ENCODE data around the gene LRBA.

Gene LRBA

DNA sequence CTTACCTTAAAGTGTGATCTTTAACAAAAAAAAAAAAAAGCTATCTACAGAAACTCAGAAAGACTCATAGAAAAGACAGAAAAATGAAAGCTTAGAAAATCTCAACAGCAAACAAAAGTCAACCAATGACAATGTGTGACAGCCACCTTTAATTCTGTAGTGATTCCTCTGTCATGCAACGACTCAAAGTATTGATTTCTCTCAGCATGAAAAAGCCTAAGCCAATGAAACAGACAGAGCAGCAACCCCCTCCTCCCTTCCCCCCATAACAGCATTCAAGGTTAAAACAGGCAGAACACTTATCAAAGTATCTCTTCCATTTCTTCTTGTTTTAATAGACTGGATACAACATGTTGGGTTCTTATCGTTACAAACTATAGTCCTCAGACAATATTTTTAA lies 320.6 kb downstream of the LRBA start:
- TF ChIP-seq, protein P1, sequence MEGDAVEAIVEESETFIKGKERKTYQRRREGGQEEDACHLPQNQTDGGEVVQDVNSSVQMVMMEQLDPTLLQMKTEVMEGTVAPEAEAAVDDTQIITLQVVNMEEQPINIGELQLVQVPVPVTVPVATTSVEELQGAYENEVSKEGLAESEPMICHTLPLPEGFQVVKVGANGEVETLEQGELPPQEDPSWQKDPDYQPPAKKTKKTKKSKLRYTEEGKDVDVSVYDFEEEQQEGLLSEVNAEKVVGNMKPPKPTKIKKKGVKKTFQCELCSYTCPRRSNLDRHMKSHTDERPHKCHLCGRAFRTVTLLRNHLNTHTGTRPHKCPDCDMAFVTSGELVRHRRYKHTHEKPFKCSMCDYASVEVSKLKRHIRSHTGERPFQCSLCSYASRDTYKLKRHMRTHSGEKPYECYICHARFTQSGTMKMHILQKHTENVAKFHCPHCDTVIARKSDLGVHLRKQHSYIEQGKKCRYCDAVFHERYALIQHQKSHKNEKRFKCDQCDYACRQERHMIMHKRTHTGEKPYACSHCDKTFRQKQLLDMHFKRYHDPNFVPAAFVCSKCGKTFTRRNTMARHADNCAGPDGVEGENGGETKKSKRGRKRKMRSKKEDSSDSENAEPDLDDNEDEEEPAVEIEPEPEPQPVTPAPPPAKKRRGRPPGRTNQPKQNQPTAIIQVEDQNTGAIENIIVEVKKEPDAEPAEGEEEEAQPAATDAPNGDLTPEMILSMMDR (IDR thresholded peaks at IDR 0.05; ENCODE audit: low read length, missing control alignments), result no peak
- no peak for DNase-seq (ENCODE audit: low read depth)
- H3K4me3 ChIP-seq (replicated peaks; ENCODE audit: low read depth, low read length), result no peak overlapping the region

DNA sequence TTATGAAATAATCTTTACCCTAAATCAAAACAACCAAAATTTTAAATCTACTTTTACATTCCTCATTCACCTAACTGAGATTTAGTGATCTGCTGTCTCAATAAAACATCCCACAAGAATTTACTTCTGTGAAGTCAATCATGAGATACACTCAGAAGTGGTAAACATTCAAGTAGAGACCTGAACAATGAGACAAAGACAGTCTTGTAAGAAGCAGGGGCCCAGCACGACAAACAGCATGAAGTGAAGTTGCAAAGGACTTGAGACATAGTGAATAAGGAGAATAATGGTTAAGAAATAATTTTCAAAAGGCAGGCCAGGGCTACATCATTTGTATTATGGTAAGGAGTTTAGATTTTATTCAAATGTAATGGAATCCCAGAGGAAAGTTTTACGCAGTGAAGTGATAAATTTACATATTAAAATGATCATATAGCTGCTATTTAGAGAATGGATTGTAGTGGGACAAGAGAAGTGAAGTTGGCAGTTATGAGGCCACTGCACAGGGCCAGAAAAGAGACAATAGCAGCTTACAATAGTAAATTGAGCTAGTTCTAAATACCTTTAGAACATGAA lies 331.2 kb downstream of the LRBA start:
- DNase-seq (ENCODE audit: low read depth), result no peak
- TF ChIP-seq, protein P1 (IDR thresholded peaks at IDR 0.05; ENCODE audit: low read length, missing control alignments), result no peak
- no peak overlapping the region for H3K4me3 ChIP-seq (replicated peaks; ENCODE audit: low read depth, low read length)

DNA sequence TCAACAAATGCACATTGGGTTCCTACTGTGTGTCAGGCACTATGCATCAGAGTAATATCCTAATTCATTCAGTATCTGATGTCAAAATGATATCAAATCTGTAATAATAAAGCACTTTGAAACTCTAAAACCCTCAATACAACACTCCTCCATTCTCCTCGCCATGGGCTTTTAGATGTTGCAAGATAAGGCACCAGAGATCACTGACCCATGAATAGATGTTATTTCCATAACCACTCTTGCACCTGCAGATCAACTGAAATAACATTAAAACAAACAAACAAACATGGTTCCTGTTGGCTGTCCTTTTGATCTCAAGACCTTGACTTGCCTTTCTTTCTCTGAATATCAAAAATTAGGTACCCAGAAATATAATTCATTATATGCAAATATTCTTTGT lies 333.0 kb downstream of the LRBA start:
- H3K4me3 ChIP-seq (replicated peaks; ENCODE audit: low read depth, low read length), result no peak overlapping the region
- no peak for DNase-seq (ENCODE audit: low read depth)
- TF ChIP-seq, protein P1 (IDR thresholded peaks at IDR 0.05; ENCODE audit: low read length, missing control alignments), result no peak

DNA sequence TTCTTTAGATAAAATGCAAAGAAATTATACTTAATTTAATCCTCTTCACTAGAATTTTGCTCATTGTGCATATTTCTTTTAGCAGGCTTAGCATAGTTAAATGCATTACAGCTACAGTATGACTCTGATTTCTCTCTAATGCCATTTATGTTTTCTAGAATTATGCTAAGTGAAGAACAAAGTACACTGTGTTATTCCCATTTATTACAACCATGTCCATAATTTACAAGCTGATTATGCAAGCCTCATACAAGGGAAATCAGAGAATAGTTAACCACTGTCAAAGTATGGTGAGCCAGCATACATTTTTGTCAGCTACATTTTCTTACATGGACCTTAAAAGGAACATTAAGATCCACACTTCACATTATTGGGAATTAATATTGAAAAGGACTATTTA lies 334.0 kb downstream of the LRBA start:
- TF ChIP-seq, protein P1 (IDR thresholded peaks at IDR 0.05; ENCODE audit: low read length, missing control alignments), result no peak
- H3K4me3 ChIP-seq (replicated peaks; ENCODE audit: low read depth, low read length), result no peak overlapping the region
- no peak for DNase-seq (ENCODE audit: low read depth)

DNA sequence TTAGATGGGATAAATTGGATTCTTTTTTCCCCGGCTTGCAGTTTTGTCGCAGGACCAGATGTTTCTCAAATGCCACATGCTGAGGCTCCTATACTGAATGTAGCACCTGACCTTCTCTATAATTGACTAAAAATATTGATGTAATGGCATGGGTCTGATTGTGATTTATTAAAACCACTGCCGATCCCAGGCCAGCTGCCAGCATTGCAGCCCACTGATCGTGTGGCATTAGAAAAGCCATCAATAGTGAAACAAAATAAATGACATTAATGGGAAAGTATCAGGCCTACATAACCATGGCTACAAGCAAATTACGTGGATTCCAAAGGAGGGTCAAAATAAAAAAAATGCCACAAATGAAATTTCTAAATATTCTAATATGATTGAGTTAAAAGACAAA lies 334.4 kb downstream of the LRBA start:
- DNase-seq (ENCODE audit: low read depth), result no peak
- H3K4me3 ChIP-seq (replicated peaks; ENCODE audit: low read depth, low read length), result no peak overlapping the region
- TF ChIP-seq, protein P1 (IDR thresholded peaks at IDR 0.05; ENCODE audit: low read length, missing control alignments), result no peak

DNA sequence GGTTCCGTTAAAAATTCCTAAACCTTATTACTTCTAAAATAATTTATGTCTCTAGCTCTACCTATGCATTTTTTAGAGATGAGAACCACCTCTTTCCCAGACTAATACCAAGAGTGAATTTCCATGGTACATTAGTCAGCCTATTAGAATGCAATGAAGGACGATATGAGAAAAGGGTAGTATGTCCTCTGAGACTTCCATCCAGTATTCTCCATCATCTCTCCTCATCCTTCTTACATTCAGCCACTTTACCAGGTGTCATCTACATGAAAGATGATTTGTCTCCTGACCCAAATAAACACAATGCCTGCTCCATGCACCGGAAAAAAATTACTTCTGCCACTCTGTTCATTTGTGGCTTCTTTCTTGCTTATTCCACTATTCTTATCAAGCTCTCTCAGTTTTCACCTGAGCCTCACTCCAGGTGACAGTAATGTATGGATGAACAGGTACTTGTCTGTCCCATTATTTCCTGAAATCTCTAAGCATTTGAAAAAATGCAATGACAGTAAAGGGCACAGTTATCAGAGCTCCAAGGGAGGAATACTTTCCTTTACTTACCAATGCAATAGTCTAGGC lies 335.2 kb downstream of the LRBA start:
- DNase-seq (ENCODE audit: low read depth), result no peak
- TF ChIP-seq, protein P1 (IDR thresholded peaks at IDR 0.05; ENCODE audit: low read length, missing control alignments), result no peak
- no peak overlapping the region for H3K4me3 ChIP-seq (replicated peaks; ENCODE audit: low read depth, low read length)

All from fibroblast of pulmonary artery (primary cell).